Upper lobe of left lung (tissue), 4 donors: ENCODE measurements around the gene SLC2A2.

Experiments used
- CTCF ChIP-seq, 6 experiments: fragments of 450-650 bp in 4 of 6; fragments of 200-600 bp in 2 of 6; sonication (generic) in 2 of 6; IDR thresholded peaks; one replicate each; pipeline ENCODE4 v1.5.1; 2016 to 2019; ENCODE audit warnings: antibody characterized with exemption in 6 of 6
- EP300 ChIP-seq, 4 donors: sonication (generic); formaldehyde crosslinking; IDR thresholded peaks; one replicate each; pipeline ENCODE4 v1.5.1; 2017; ENCODE audit warnings: antibody characterized with exemption in 4 of 4, control low read depth in 2 of 4
- POLR2AphosphoS5 ChIP-seq, 2 donors: sonication (generic); formaldehyde crosslinking; IDR thresholded peaks; one replicate each; pipeline ENCODE4 v1.5.1; 2017; ENCODE audit warnings: antibody characterized with exemption in 2 of 2

- TF ChIP-seq CTCF (IDR thresholded peaks at IDR 0.05) = no peak
- no peak for TF ChIP-seq EP300 (IDR thresholded peaks at IDR 0.05)
- no peak for TF ChIP-seq POLR2AphosphoS5 (IDR thresholded peaks at IDR 0.05)
These were observed 19.2 kb downstream of the SLC2A2 start for GRCh38 chr3:171007316-171007715.
